Activated T-cell treated with anti-CD3 and anti-CD28 coated beads, Interleukin-2, amount 50 U/mL, for 24 hours (primary cell): ENCODE data around the gene DSCAML1.
A peak's percentile ranks its signal among the peaks of the same experiment; 100 is the strongest.
"Not testable (repeated sequence)": the region's sequence is repeated elsewhere in the genome, so short reads cannot be mapped to it uniquely, and the experiment has no call there.

Experiments
- DNase-seq: peaks from one replicate; pipeline ENCODE4 v3.0.0-alpha.2; 2020
- H3K27ac Mint-ChIP-seq: 2 replicates; pipeline ENCODE4 v1.8.0; 2020; ENCODE audit warnings: mild to moderate bottlenecking, mixed read lengths
- H3K27me3 Mint-ChIP-seq: 2 replicates; pipeline ENCODE4 v1.8.0; 2020; ENCODE audit warnings: mixed read lengths
- H3K36me3 Mint-ChIP-seq: 2 replicates; pipeline ENCODE4 v1.8.0; 2020; ENCODE audit warnings: low read depth, mixed read lengths
- H3K4me1 Mint-ChIP-seq: 2 replicates; pipeline ENCODE4 v1.8.0; 2020; ENCODE audit warnings: low read depth, mixed read lengths
- H3K4me3 Mint-ChIP-seq: 2 replicates; pipeline ENCODE4 v1.8.0; 2020; ENCODE audit warnings: mild to moderate bottlenecking, moderate library complexity, mixed read lengths
- H3K9me3 Mint-ChIP-seq: 2 replicates; pipeline ENCODE4 v1.8.0; 2020; ENCODE audit warnings: mixed read lengths

Gene DSCAML1

GRCh38 chr11:117412653-117413275, 384.3 kb downstream of the DSCAML1 start:
- H3K27me3 Mint-ChIP-seq: no peaks in the 10 kb centered on the region
- H3K36me3 Mint-ChIP-seq: peaks cover 49% of the 10 kb centered on the region
- no peaks in the 10 kb centered on the region for H3K9me3 Mint-ChIP-seq
- peak; percentile 6 for DNase-seq
- no peak overlapping the region for H3K4me3 Mint-ChIP-seq
- H3K27ac Mint-ChIP-seq: no peak overlapping the region
- H3K4me1 Mint-ChIP-seq: no peaks in the 10 kb centered on the region

DNA sequence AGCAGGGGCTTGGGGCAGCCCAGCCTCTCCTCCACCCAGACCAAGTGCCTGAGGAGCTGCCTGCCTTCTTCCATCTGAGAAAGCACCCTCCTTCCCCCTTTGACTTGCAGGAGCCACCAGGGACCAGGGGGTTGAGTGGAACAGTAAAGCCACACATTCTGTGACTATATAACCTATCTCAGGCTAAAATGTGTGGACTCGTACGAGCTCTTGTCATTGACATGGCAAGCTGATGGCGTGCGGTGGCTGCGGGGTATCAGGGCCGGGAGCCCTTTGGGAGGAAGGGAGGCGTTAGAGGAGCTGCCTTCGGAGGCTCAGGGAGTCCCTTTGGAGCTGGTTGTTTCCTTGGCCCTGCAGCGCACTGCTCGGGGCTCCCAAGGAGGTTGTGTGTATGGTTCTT, 384.8 kb downstream of the DSCAML1 start:
- H3K27ac Mint-ChIP-seq: no peak overlapping the region
- peaks cover 52% of the 10 kb centered on the region for H3K36me3 Mint-ChIP-seq

GRCh38 chr11:117411736-117412135, 385.3 kb downstream of the DSCAML1 start:
- Mint-ChIP-seq H3K27me3 (no peaks in the 10 kb centered on the region), H3K4me3 (no peak overlapping the region), H3K4me1 (no peaks in the 10 kb centered on the region), H3K36me3 (peaks cover 53% of the 10 kb centered on the region), H3K27ac (no peak overlapping the region), H3K9me3 (no peaks in the 10 kb centered on the region)
- DNase-seq: peak; percentile 11

More for the DNA sequence above, 384.8 kb downstream of the DSCAML1 start:
- no peaks in the 10 kb centered on the region for H3K4me1 Mint-ChIP-seq
- no peak overlapping the region for H3K4me3 Mint-ChIP-seq
- no peaks in the 10 kb centered on the region for H3K27me3 Mint-ChIP-seq
- no peaks in the 10 kb centered on the region for H3K9me3 Mint-ChIP-seq
- DNase-seq: peak; percentile 2

DNA sequence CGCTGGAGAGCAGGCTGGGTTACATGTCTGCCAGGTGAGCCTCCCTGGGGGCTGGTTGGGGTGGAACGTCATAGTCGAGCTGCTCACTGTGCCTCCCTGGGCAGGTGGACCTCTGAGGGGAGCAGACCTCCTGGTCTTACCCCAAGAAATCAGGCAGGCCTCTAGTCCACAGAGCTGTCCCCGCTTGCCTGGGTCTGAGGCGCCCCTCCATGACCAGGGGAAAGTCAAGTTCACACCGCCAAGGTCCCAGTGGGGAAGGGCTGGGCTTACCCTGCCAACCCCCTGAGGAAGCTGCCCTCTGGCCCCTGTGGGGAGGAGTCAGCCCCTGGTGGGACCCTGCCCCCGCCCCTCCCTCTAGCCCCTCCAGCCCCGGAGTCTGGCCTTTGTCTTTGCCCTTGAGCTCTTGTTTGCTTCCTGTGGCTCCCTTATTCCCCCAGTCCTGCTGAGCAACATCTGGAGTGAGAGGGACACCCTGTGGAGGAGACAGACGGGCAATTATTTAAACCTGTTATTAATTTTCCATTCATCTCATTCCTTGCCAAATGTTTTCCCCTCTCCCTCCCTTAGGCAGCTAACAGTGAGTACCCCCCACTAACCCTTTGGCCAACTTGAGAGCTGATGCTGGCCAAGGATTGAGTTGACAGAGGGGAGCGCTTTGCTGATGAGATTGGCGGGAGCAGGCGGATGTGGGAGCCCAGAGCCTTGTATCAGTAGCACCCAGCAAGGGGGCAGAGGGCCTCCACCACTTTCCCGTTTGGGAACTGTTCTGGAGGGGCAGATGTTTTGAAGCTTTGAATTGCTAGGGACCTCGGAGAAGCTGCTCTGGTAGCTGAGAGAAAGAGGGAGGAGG, 385.9 kb downstream of the DSCAML1 start:
- Mint-ChIP-seq H3K9me3 (peaks cover 4% of the 10 kb centered on the region), H3K36me3 (peaks cover 59% of the 10 kb centered on the region), H3K4me1 (no peaks in the 10 kb centered on the region), H3K4me3 (no peak overlapping the region), H3K27me3 (no peaks in the 10 kb centered on the region), H3K27ac (no peak overlapping the region)
- DNase-seq: peak; percentile 21

DNA sequence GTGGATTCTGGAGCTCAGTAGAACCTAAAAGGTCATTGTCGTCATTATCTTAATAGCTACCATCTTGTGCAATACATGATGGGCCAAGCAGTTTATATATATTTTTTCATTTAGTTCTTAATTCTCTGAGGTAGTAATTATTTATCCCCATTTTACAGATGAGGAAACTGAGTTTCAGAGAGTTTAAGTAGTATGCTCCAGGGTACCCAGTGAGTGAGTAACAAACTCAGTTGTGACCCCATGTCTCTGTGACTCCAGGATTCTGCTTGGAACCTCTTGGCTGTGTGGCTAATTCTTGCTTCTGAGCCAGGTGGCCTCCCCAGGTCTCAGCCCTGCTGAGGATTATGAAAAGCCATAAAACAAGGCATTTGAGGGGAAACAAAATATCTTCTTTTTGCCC, 386.8 kb downstream of the DSCAML1 start:
- Mint-ChIP-seq H3K27me3 (no peaks in the 10 kb centered on the region), H3K36me3 (peaks cover 68% of the 10 kb centered on the region), H3K27ac (peak overlapping the region; percentile 50), H3K4me3 (no peak overlapping the region), H3K4me1 (no peaks in the 10 kb centered on the region), H3K9me3 (peaks cover 12% of the 10 kb centered on the region)
- no peak for DNase-seq

- no peaks in the 10 kb centered on the region for H3K4me1 Mint-ChIP-seq
Measured at GRCh38 chr11:117409511-117409910, 387.5 kb downstream of the DSCAML1 start.

DNA sequence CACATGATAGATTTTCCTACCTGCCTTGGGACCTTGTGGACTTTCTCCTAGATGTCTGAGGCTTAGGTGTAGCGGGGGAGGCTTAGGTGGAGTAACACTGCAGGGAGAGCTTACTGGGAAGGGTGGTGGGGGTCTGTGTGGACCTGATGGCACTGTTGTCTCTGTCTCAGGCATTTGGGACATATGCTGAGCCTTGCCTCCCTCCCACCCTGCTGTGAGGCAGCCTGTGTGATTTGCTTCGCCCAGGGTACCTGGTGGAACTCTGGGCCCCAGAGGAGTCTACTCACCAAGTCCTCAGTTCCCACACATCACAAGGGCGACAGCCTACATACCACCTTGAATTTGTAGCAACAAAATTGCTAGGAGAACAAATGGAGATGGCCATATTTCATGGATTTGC, 388.7 kb downstream of the DSCAML1 start:
- H3K27me3 Mint-ChIP-seq: no peaks in the 10 kb centered on the region
- H3K4me1 Mint-ChIP-seq: no peaks in the 10 kb centered on the region
- H3K4me3 Mint-ChIP-seq: no peak overlapping the region
- H3K9me3 Mint-ChIP-seq: peaks cover 15% of the 10 kb centered on the region
- DNase-seq: no peak
- peaks cover 86% of the 10 kb centered on the region for H3K36me3 Mint-ChIP-seq
- H3K27ac Mint-ChIP-seq: no peak overlapping the region

More at GRCh38 chr11:117409511-117409910, 387.5 kb downstream of the DSCAML1 start:
- Mint-ChIP-seq H3K27ac (no peak overlapping the region), H3K4me3 (no peak overlapping the region), H3K27me3 (no peaks in the 10 kb centered on the region), H3K36me3 (peaks cover 75% of the 10 kb centered on the region), H3K9me3 (peaks cover 15% of the 10 kb centered on the region)
- peak; percentile 8 for DNase-seq

GRCh38 chr11:117407016-117407415, 390.0 kb downstream of the DSCAML1 start:
- H3K4me1 Mint-ChIP-seq: no peaks in the 10 kb centered on the region

DNA sequence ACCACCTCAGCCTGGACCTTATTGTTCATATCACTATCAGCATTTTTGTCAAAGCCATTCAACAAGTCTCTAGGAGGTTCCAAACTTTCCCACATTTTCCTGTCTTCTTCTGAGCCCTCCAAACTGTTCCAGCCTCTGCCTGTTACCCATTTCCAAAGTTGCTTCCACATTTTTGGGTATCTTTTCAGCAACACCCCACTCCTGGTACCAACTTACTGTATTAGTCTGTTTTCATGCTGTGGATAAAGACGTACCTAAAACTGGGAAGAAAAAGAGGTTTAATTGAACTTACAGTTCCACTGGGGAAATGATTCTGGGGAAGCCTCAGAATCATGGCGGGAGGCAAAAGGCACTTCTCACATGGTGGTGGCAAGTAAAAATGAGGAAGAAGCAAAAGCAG, 391.1 kb downstream of the DSCAML1 start:
- H3K27ac Mint-ChIP-seq, DNase-seq, H3K27me3 Mint-ChIP-seq, H3K4me3 Mint-ChIP-seq, H3K4me1 Mint-ChIP-seq: not testable (repeated sequence)
- peaks cover 90% of the 10 kb centered on the region for H3K36me3 Mint-ChIP-seq
- H3K9me3 Mint-ChIP-seq: peaks cover 15% of the 10 kb centered on the region

More at GRCh38 chr11:117407016-117407415, 390.0 kb downstream of the DSCAML1 start:
- H3K27ac Mint-ChIP-seq: no peak overlapping the region
- H3K4me3 Mint-ChIP-seq: no peak overlapping the region
- peaks cover 89% of the 10 kb centered on the region for H3K36me3 Mint-ChIP-seq
- no peaks in the 10 kb centered on the region for H3K27me3 Mint-ChIP-seq
- H3K9me3 Mint-ChIP-seq: peaks cover 15% of the 10 kb centered on the region
- no peak for DNase-seq

- Mint-ChIP-seq H3K9me3 (peaks cover 14% of the 10 kb centered on the region), H3K36me3 (peaks cover 99% of the 10 kb centered on the region)
- H3K4me3 Mint-ChIP-seq, H3K4me1 Mint-ChIP-seq, H3K27ac Mint-ChIP-seq, H3K27me3 Mint-ChIP-seq, DNase-seq: not testable (repeated sequence)
Measured at GRCh38 chr11:117399100-117399840, 397.7 kb downstream of the DSCAML1 start.

GRCh38 chr11:117398618-117399017, 398.4 kb downstream of the DSCAML1 start:
- not testable (repeated sequence) for H3K4me3 Mint-ChIP-seq, H3K27ac Mint-ChIP-seq, DNase-seq, H3K4me1 Mint-ChIP-seq, H3K27me3 Mint-ChIP-seq
- peaks cover 14% of the 10 kb centered on the region for H3K9me3 Mint-ChIP-seq
- peaks cover 99% of the 10 kb centered on the region for H3K36me3 Mint-ChIP-seq

- no peak overlapping the region for H3K27ac Mint-ChIP-seq
- no peak for DNase-seq
- no peaks in the 10 kb centered on the region for H3K27me3 Mint-ChIP-seq
- peaks cover 99% of the 10 kb centered on the region for H3K36me3 Mint-ChIP-seq
- H3K9me3 Mint-ChIP-seq: peaks cover 14% of the 10 kb centered on the region
- H3K4me1 Mint-ChIP-seq: peaks cover 1% of the 10 kb centered on the region
- no peak overlapping the region for H3K4me3 Mint-ChIP-seq
Measured at GRCh38 chr11:117396970-117397369, 400.0 kb downstream of the DSCAML1 start.

DNA sequence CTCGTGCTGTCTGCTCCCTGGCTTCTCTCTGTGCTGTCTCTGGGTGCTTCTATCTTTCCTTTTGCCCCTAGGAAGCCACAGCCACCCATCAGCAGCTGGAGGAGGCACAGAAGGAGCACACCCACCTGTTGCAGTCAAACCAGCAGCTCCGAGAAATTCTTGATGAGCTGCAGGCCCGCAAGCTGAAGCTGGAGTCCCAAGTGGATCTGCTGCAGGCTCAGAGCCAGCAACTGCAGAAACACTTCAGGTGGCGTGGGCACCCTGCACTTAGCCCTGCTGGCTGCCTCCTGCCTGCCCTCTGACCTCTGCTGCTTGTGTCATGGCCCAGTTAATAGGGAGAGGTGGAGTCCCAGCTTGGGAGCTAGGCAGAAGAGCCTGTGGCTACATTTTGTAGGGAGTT, 401.5 kb downstream of the DSCAML1 start:
- Mint-ChIP-seq H3K9me3 (peaks cover 14% of the 10 kb centered on the region), H3K4me1 (peaks cover 1% of the 10 kb centered on the region), H3K4me3 (no peak overlapping the region), H3K36me3 (peaks cover 99% of the 10 kb centered on the region), H3K27ac (no peak overlapping the region), H3K27me3 (no peaks in the 10 kb centered on the region)
- DNase-seq: no peak

GRCh38 chr11:117394221-117394925, 402.6 kb downstream of the DSCAML1 start:
- no peak for DNase-seq
- H3K36me3 Mint-ChIP-seq: peaks cover 95% of the 10 kb centered on the region
- no peak overlapping the region for H3K4me3 Mint-ChIP-seq
- peaks cover 12% of the 10 kb centered on the region for H3K9me3 Mint-ChIP-seq
- H3K27ac Mint-ChIP-seq: no peak overlapping the region
- H3K27me3 Mint-ChIP-seq: no peaks in the 10 kb centered on the region
- no peaks in the 10 kb centered on the region for H3K4me1 Mint-ChIP-seq
